Keratinocyte (primary cell): ENCODE measurements around the gene ACSF3. TPM values are rescaled to one million over a fixed set of nuclear protein-coding genes. Genes with fewer than 3 reads are reported as not detected.

Experiments used
- DNase-seq: peaks from one replicate; pipeline ENCODE4 v3.0.0-alpha.2; 2011; ENCODE audit warnings: low read depth, missing footprints, low spot score
- FAIRE-seq: peaks from 2 replicates; lab custom pipeline; 2011; peaks lifted over from hg19 to GRCh38; lab: Jason Lieb, UNC
- H2AFZ ChIP-seq: 2 replicates; pipeline ENCODE4 v1.6.0; 2012; ENCODE audit warnings: low read length, control low read depth, inconsistent platforms; ENCODE audit not compliant: control insufficient read depth
- H3K27ac ChIP-seq: 2 replicates; pipeline ENCODE4 v1.5.1; 2011; ENCODE audit warnings: low read length; ENCODE audit not compliant: control insufficient read depth, insufficient read depth
- H3K27me3 ChIP-seq: 3 replicates; pipeline ENCODE4 v1.6.0; 2011; ENCODE audit warnings: low read length; ENCODE audit not compliant: control insufficient read depth, insufficient read depth; ENCODE audit errors: extremely low read depth
- H3K36me3 ChIP-seq, 2 experiments: 2 replicates in 1 of 2; 3 replicates in 1 of 2; pipeline ENCODE4 v1.5.1; 2011; ENCODE audit warnings: low read length in 2 of 2, mild to moderate bottlenecking in 1 of 2; ENCODE audit not compliant: control insufficient read depth in 2 of 2, insufficient read depth in 2 of 2; ENCODE audit errors: extremely low read depth in 1 of 2
- H3K4me1 ChIP-seq: 3 replicates; pipeline ENCODE4 v1.5.1; 2011; ENCODE audit warnings: low read length; ENCODE audit not compliant: control insufficient read depth, insufficient read depth; ENCODE audit errors: extremely low read depth
- H3K4me2 ChIP-seq: 3 replicates; pipeline ENCODE4 v1.6.0; 2011; ENCODE audit warnings: low read depth, low read length; ENCODE audit not compliant: control insufficient read depth, insufficient read depth; ENCODE audit errors: extremely low read depth
- H3K4me3 ChIP-seq, 3 experiments: fragments of 200-600 bp in 1 of 3; sonication (generic) in 1 of 3; 2 replicates in 2 of 3; 3 replicates in 1 of 3; pipeline ENCODE4 v1.5.1; 2011 to 2016; ENCODE audit warnings: low read length in 3 of 3, mild to moderate bottlenecking in 3 of 3, control low read depth in 2 of 3, inconsistent platforms in 1 of 3, low read depth in 1 of 3, mixed read lengths in 1 of 3, mixed run types in 1 of 3, moderate library complexity in 1 of 3; ENCODE audit not compliant: control insufficient read depth in 2 of 3, insufficient read depth in 2 of 3; ENCODE audit errors: extremely low read depth in 1 of 3
- H3K79me2 ChIP-seq: 2 replicates; pipeline ENCODE4 v1.6.0; 2012; ENCODE audit warnings: low read length; ENCODE audit not compliant: control insufficient read depth, insufficient read depth
- H3K9ac ChIP-seq: 3 replicates; pipeline ENCODE4 v1.6.0; 2011; ENCODE audit warnings: low read length; ENCODE audit not compliant: control insufficient read depth, insufficient read depth; ENCODE audit errors: extremely low read depth
- H3K9me1 ChIP-seq: 3 replicates; pipeline ENCODE4 v1.6.0; 2011; ENCODE audit warnings: low read length; ENCODE audit not compliant: control insufficient read depth, insufficient read depth; ENCODE audit errors: extremely low read depth
- H3K9me3 ChIP-seq: 2 replicates; pipeline ENCODE4 v1.5.1; 2012; ENCODE audit warnings: low read depth, low read length; ENCODE audit not compliant: control insufficient read depth
- H4K20me1 ChIP-seq: 3 replicates; pipeline ENCODE4 v1.6.0; 2011; ENCODE audit warnings: low read length; ENCODE audit not compliant: control insufficient read depth, insufficient read depth; ENCODE audit errors: extremely low read depth
- EZH2 ChIP-seq: IDR thresholded peaks from one replicate; pipeline ENCODE4 v1.6.1; 2012; ENCODE audit warnings: inconsistent platforms, mild to moderate bottlenecking, low read length, moderate library complexity
- dilution Hi-C: fragments of 300-500 bp; cut with MboI; formaldehyde crosslinking; loops from one replicate; pipeline ENCODE4 v1.7.0; 2020; ENCODE audit warnings: low sequenced_read_pairs; ENCODE audit not compliant: extremely low pct_ligation_motif_present
- polyA plus RNA-seq, 5 experiments: library from polyadenylated mRNA; depleted of rRNA in 3 of 5; stranded (reverse) in 3 of 5; stranded (forward) in 1 of 5; unstranded in 1 of 5; fragments of >200 nt; gene quantifications; 1 replicate in 1 of 5; 2 replicates in 3 of 5; 3 replicates in 1 of 5; pipeline versions ENCODE4 v1.2.1 to v1.2.3, GENCODE V29; 2011 to 2012; ENCODE audit warnings: missing spikeins in 2 of 5, low read depth in 1 of 5, low replicate concordance in 1 of 5
- TF ChIP-seq, protein P1 (sequence below), 3 experiments: IDR thresholded peaks in 1 of 3; conservative IDR thresholded peaks in 1 of 3; optimal IDR thresholded peaks in 1 of 3; 2 replicates in 2 of 3; 3 replicates in 1 of 3; pipeline versions ENCODE3 to v1.5.1; 2011; ENCODE audit warnings: low read length in 3 of 3, mild to moderate bottlenecking in 3 of 3, moderate library complexity in 2 of 3, control low read depth in 1 of 3, inconsistent platforms in 1 of 3; ENCODE audit not compliant: insufficient read depth in 2 of 3; ENCODE audit errors: extremely low read depth in 1 of 3

Gene ACSF3
- polyA plus RNA-seq, 1 donor (not counting 4 experiments of a cell fraction or from before 2014, with no cell fraction given) = 13.4 TPM

DNA sequence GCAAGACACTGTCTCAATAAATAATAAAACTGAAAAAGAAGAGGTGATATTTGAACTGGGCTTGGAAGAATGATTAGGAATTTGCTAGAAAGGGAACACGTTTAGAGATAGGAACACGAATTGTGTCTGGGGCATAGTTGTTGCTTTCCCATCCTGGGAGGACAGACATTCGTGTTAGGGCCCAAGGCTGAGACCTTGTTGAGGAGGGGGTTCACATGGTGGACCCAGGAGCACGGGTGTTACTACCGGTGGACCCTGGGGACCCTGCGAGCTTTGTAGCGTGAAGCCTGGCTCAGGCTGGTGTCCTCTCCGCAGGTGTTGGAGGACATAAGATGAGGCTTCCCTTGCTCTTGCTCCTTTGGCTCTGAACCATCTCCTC is 1.2 kb downstream of the ACSF3 start:
- DNase-seq (no peak), FAIRE-seq (no peak)
- Histone ChIP-seq H3K9me3 (no peaks in the 10 kb centered on the region), H3K27ac (no peak overlapping the region), H3K4me3 (peak overlapping the region; percentile 57 to 91 (median 85)), H3K27me3 (peaks cover 8% of the 10 kb centered on the region), H3K9ac (peak overlapping the region; percentile 84), H3K4me1 (peaks cover 8% of the 10 kb centered on the region), H3K4me2 (peak overlapping the region; percentile 75), H2AFZ (no peak overlapping the region), H3K9me1 (no peaks in the 10 kb centered on the region), H3K36me3 (no peaks in the 10 kb centered on the region), H3K79me2 (peaks cover 50% of the 10 kb centered on the region), H4K20me1 (no peaks in the 10 kb centered on the region)
- dilution Hi-C loops = no loop called here
- TF ChIP-seq EZH2 = no peak
- TF ChIP-seq, protein P1, sequence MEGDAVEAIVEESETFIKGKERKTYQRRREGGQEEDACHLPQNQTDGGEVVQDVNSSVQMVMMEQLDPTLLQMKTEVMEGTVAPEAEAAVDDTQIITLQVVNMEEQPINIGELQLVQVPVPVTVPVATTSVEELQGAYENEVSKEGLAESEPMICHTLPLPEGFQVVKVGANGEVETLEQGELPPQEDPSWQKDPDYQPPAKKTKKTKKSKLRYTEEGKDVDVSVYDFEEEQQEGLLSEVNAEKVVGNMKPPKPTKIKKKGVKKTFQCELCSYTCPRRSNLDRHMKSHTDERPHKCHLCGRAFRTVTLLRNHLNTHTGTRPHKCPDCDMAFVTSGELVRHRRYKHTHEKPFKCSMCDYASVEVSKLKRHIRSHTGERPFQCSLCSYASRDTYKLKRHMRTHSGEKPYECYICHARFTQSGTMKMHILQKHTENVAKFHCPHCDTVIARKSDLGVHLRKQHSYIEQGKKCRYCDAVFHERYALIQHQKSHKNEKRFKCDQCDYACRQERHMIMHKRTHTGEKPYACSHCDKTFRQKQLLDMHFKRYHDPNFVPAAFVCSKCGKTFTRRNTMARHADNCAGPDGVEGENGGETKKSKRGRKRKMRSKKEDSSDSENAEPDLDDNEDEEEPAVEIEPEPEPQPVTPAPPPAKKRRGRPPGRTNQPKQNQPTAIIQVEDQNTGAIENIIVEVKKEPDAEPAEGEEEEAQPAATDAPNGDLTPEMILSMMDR (optimal IDR thresholded peaks at IDR 0.05 in 1 of 3, IDR thresholded peaks at IDR 0.05 in 1 of 3, conservative IDR thresholded peaks at IDR 0.05 in 1 of 3; ENCODE audit: extremely low read depth in 1 of 3, insufficient read depth in 2 of 3, low read length in 3 of 3) = no peak

DNA sequence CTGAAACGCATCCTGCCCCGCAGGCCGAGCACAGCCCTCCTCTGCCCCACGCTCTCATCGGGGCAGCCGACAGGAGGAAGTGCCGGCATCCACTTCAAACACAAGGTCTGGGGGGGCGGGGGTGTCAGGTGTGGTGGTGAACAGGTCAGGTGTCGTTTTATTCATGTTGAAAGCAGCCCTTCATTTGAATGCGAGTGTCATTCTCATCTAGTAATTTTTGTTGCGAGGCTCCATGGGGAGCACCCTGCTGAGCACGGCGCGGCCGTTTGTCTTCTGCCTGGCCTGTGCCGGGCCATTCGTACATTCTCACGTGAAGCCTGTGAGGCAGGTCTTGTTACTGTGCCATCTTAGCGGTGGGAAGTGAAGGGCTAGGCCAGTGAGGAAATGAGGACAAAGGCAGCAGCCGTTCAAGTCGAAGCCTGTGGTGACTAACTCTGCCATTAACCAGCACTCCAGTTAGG is 1.9 kb downstream of the ACSF3 start:
- H3K27ac ChIP-seq = no peak overlapping the region
- no peaks in the 10 kb centered on the region for H3K9me1 ChIP-seq
- H3K4me3 ChIP-seq = no peak overlapping the region
- peaks cover 3% of the 10 kb centered on the region for H3K27me3 ChIP-seq
- FAIRE-seq = no peak
- H3K4me1 ChIP-seq = peaks cover 8% of the 10 kb centered on the region
- DNase-seq = no peak
- H3K9ac ChIP-seq = no peak overlapping the region
- no peak for TF ChIP-seq EZH2
- TF ChIP-seq, protein P1 (optimal IDR thresholded peaks at IDR 0.05 in 1 of 3, IDR thresholded peaks at IDR 0.05 in 1 of 3, conservative IDR thresholded peaks at IDR 0.05 in 1 of 3; ENCODE audit: extremely low read depth in 1 of 3, insufficient read depth in 2 of 3, low read length in 3 of 3) = no peak
- no peak overlapping the region for H2AFZ ChIP-seq
- H3K79me2 ChIP-seq = peaks cover 50% of the 10 kb centered on the region
- H3K9me3 ChIP-seq = no peaks in the 10 kb centered on the region
- H4K20me1 ChIP-seq = no peaks in the 10 kb centered on the region
- dilution Hi-C loops = no loop called here
- no peaks in the 10 kb centered on the region for H3K36me3 ChIP-seq
- H3K4me2 ChIP-seq = no peak overlapping the region
